ENCODE results near the gene HS2ST1.
A peak's percentile ranks its signal among the peaks of the same experiment; 100 is the strongest.
"Not testable (repeated sequence)": the region's sequence is repeated elsewhere in the genome, so short reads cannot be mapped to it uniquely, and the experiment has no call there.

The HS2ST1 gene

GRCh38 chr1:86971778-86972177, 57.3 kb downstream of the HS2ST1 start:
- DNase-seq (ENCODE audit: low read depth) = no peak

GRCh38 chr1:86972262-86972661, 57.8 kb downstream of the HS2ST1 start:
- DNase-seq (ENCODE audit: low read depth) = no peak

GRCh38 chr1:86975993-86976550, 61.6 kb downstream of the HS2ST1 start:
- DNase-seq (ENCODE audit: low read depth) = no peak

- no peak for DNase-seq (ENCODE audit: low read depth)
Measured at GRCh38 chr1:86976664-86977063, 62.2 kb downstream of the HS2ST1 start.

- DNase-seq (ENCODE audit: low read depth) = no peak
Measured at GRCh38 chr1:86981482-86982213, 67.2 kb downstream of the HS2ST1 start.

GRCh38 chr1:86983677-86984076, 69.2 kb downstream of the HS2ST1 start:
- not testable (repeated sequence) for DNase-seq (ENCODE audit: low read depth)

GRCh38 chr1:86987446-86987845, 73.0 kb downstream of the HS2ST1 start:
- no peak for DNase-seq (ENCODE audit: low read depth)

GRCh38 chr1:86988835-86989234, 74.4 kb downstream of the HS2ST1 start:
- DNase-seq (ENCODE audit: low read depth) = no peak

- DNase-seq (ENCODE audit: low read depth) = not testable (repeated sequence)
Measured at GRCh38 chr1:86989690-86990089, 75.3 kb downstream of the HS2ST1 start.

- no peak for DNase-seq (ENCODE audit: low read depth)
Measured at GRCh38 chr1:86990826-86991225, 76.4 kb downstream of the HS2ST1 start.

- DNase-seq (ENCODE audit: low read depth) = no peak
Measured at GRCh38 chr1:86991549-86992186, 77.2 kb downstream of the HS2ST1 start.

- peak; percentile 20 for DNase-seq (ENCODE audit: low read depth)
Measured at GRCh38 chr1:86992861-86993260, 78.4 kb downstream of the HS2ST1 start.

- no peak for DNase-seq (ENCODE audit: low read depth)
Measured at GRCh38 chr1:86993269-86993985, 79.0 kb downstream of the HS2ST1 start.

GRCh38 chr1:86994061-86994460, 79.6 kb downstream of the HS2ST1 start:
- no peak for DNase-seq (ENCODE audit: low read depth)

GRCh38 chr1:86997538-86997937, 83.1 kb downstream of the HS2ST1 start:
- DNase-seq (ENCODE audit: low read depth) = no peak

- no peak for DNase-seq (ENCODE audit: low read depth)
Measured at GRCh38 chr1:86998280-86998679, 83.8 kb downstream of the HS2ST1 start.

GRCh38 chr1:86998727-86999126, 84.3 kb downstream of the HS2ST1 start:
- no peak for DNase-seq (ENCODE audit: low read depth)

- no peak for DNase-seq (ENCODE audit: low read depth)
Measured at GRCh38 chr1:87000460-87000859, 86.0 kb downstream of the HS2ST1 start.

GRCh38 chr1:87004857-87005256, 90.4 kb downstream of the HS2ST1 start:
- DNase-seq (ENCODE audit: low read depth) = no peak

- no peak for DNase-seq (ENCODE audit: low read depth)
Measured at GRCh38 chr1:87007323-87007722, 92.9 kb downstream of the HS2ST1 start.

- not testable (repeated sequence) for DNase-seq (ENCODE audit: low read depth)
Measured at GRCh38 chr1:87013385-87013784, 99.0 kb downstream of the HS2ST1 start.

GRCh38 chr1:87017998-87018672, 103.7 kb downstream of the HS2ST1 start:
- no peak for DNase-seq (ENCODE audit: low read depth)

Data from iris pigment epithelial cell (primary cell).